Epithelial cell of prostate (primary cell): ENCODE data around the gene ARMC6.
"Not testable (repeated sequence)": the region's sequence is repeated elsewhere in the genome, so short reads cannot be mapped to it uniquely, and the experiment has no call there.

ENCODE experiments used
- DNase-seq: peaks from one replicate; pipeline ENCODE4 v3.0.0-alpha.2; 2011; ENCODE audit warnings: low read depth, low spot score
- H3K27ac ChIP-seq: fragments of 450-650 bp; 2 replicates; pipeline ENCODE4 v1.5.1; 2017; ENCODE audit warnings: mild to moderate bottlenecking

Gene ARMC6

GRCh38 chr19:19103167-19103566, 69.8 kb downstream of the ARMC6 start:
- DNase-seq: no peak

DNA sequence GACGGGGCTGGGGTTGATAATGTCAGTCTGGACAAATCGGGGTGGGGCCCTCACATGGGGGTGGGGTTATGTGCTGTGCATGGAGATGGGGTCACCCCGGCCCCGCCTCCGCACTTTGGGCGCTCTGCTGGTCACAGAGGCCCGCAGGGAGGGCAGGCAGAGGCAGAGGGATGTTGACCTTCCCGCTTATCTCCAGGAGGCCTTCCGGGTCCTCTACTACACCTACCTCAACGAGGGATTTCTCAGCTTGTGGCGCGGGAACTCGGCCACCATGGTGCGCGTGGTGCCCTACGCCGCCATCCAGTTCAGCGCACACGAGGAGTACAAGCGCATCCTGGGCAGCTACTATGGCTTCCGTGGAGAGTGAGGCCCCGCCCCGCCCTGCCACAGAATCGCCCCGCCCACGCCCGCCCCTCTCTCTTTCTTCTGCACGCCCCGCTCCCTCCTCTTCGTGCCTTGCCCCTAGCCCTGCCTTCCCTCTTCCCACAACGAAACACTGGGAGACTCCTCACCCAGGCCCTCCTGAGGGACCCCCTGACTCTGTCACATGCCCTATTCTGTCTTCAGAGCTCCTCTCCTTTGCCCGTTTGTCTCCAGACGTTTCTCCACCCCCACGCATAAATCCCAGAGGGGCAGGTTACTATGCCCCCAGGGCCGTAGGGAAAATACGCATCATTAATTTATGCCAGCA, 72.1 kb downstream of the ARMC6 start:
- H3K27ac ChIP-seq: no peak overlapping the region
- DNase-seq: no peak

More at GRCh38 chr19:19103167-19103566, 69.8 kb downstream of the ARMC6 start:
- H3K27ac ChIP-seq: no peak overlapping the region

DNA sequence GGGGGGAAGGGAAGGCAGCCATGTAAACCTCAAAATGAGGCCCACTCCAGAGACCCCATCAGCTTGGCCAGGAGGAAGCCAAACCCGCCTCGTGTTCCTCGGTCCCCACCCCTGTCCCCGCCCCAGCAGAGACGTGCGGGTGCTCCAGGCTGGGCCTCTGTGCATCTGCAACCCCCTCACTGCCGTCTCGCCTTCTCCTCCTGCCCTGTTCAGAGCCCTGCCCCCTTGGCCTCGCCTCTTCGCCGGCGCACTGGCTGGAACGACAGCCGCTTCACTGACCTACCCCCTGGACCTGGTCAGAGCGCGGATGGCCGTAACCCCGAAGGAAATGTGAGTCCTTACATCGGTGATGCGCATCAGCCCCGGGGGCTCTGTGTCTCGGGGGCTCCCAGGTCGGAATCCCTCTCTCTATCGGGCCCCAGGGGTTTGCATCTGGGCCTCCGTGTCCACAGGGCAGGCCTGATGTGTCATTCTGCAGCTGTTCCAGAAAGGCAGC, 72.7 kb downstream of the ARMC6 start:
- DNase-seq: no peak
- H3K27ac ChIP-seq: no peak overlapping the region

- not testable (repeated sequence) for DNase-seq, H3K27ac ChIP-seq
These were observed 73.5 kb downstream of the ARMC6 start for GRCh38 chr19:19106938-19107337.

DNA sequence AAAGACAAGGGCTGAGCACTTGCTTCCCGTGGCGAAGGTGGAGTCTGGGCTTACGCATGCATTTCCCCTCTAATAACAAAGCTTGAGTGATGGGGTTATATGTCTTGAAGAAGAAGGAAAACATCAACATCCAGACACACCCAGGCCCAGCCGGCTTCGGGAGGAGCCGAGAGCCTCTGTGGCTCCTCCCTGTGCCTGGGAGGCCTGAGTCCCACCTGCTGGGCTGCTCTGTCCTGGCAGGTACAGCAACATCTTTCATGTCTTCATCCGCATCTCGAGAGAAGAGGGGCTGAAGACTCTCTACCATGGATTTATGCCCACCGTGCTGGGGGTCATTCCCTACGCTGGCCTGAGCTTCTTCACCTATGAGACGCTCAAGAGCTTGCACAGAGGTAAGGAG, 74.3 kb downstream of the ARMC6 start:
- no peak overlapping the region for H3K27ac ChIP-seq

More for the DNA sequence above, 74.3 kb downstream of the ARMC6 start:
- no peak for DNase-seq
